ENCODE results near the gene CCZ1. TPM values are rescaled to one million over a fixed set of nuclear protein-coding genes. Genes with fewer than 3 reads are reported as not detected.
"Not testable (repeated sequence)": the region's sequence is repeated elsewhere in the genome, so short reads cannot be mapped to it uniquely, and the experiment has no call there.

Gene CCZ1
- polyA plus RNA-seq, 1 donor, result 56.4 TPM

GRCh38 chr7:5903002-5903401, 4.5 kb downstream of the CCZ1 start:
- H3K27me3 ChIP-seq (ENCODE audit: control insufficient read depth, insufficient read depth, low read length); H3K27ac ChIP-seq (ENCODE audit: low read length); H3K4me1 ChIP-seq (ENCODE audit: control insufficient read depth, insufficient read depth, low read length); H3K9me3 ChIP-seq (ENCODE audit: control insufficient read depth, low read depth, low read length); DNase-seq; H3K36me3 ChIP-seq (ENCODE audit: control insufficient read depth, insufficient read depth, low read length); H3K4me3 ChIP-seq (ENCODE audit: low read length): not testable (repeated sequence)
- WGBS (ENCODE audit: insufficient coverage, low lambda C conversion rate), result no CpG with 5 or more reads among the region's 6 CpGs

GRCh38 chr7:5904726-5905125, 6.2 kb downstream of the CCZ1 start:
- not testable (repeated sequence) for H3K27me3 ChIP-seq (ENCODE audit: control insufficient read depth, insufficient read depth, low read length); H3K9me3 ChIP-seq (ENCODE audit: control insufficient read depth, low read depth, low read length); H3K27ac ChIP-seq (ENCODE audit: low read length); H3K4me3 ChIP-seq (ENCODE audit: low read length); H3K36me3 ChIP-seq (ENCODE audit: control insufficient read depth, insufficient read depth, low read length); H3K4me1 ChIP-seq (ENCODE audit: control insufficient read depth, insufficient read depth, low read length)
- WGBS (ENCODE audit: insufficient coverage, low lambda C conversion rate), result 92% methylated on average over 2 of the region's 5 CpGs
- peak in 1 of 2 donors; percentile 5 for DNase-seq

GRCh38 chr7:5908835-5909234, 10.3 kb downstream of the CCZ1 start:
- not testable (repeated sequence) for H3K27ac ChIP-seq (ENCODE audit: low read length); H3K4me3 ChIP-seq (ENCODE audit: low read length); H3K36me3 ChIP-seq (ENCODE audit: control insufficient read depth, insufficient read depth, low read length); H3K4me1 ChIP-seq (ENCODE audit: control insufficient read depth, insufficient read depth, low read length); H3K27me3 ChIP-seq (ENCODE audit: control insufficient read depth, insufficient read depth, low read length); DNase-seq; H3K9me3 ChIP-seq (ENCODE audit: control insufficient read depth, low read depth, low read length)
- 86% methylated on average over 3 of the region's 6 CpGs for WGBS (ENCODE audit: insufficient coverage, low lambda C conversion rate)

- WGBS (ENCODE audit: insufficient coverage, low lambda C conversion rate), result no CpG with 5 or more reads among the region's 6 CpGs
- not testable (repeated sequence) for H3K27me3 ChIP-seq (ENCODE audit: control insufficient read depth, insufficient read depth, low read length); H3K27ac ChIP-seq (ENCODE audit: low read length); H3K36me3 ChIP-seq (ENCODE audit: control insufficient read depth, insufficient read depth, low read length); DNase-seq; H3K4me3 ChIP-seq (ENCODE audit: low read length); H3K4me1 ChIP-seq (ENCODE audit: control insufficient read depth, insufficient read depth, low read length); H3K9me3 ChIP-seq (ENCODE audit: control insufficient read depth, low read depth, low read length)
Measured at GRCh38 chr7:5916529-5916928, 18.0 kb downstream of the CCZ1 start.

GRCh38 chr7:5924180-5924579, 25.6 kb downstream of the CCZ1 start:
- H3K36me3 ChIP-seq (ENCODE audit: control insufficient read depth, insufficient read depth, low read length); H3K4me1 ChIP-seq (ENCODE audit: control insufficient read depth, insufficient read depth, low read length); H3K27ac ChIP-seq (ENCODE audit: low read length); H3K4me3 ChIP-seq (ENCODE audit: low read length); H3K9me3 ChIP-seq (ENCODE audit: control insufficient read depth, low read depth, low read length); DNase-seq; H3K27me3 ChIP-seq (ENCODE audit: control insufficient read depth, insufficient read depth, low read length): not testable (repeated sequence)
- no CpG with 5 or more reads among the region's 2 CpGs for WGBS (ENCODE audit: insufficient coverage, low lambda C conversion rate)

- DNase-seq; H3K9me3 ChIP-seq (ENCODE audit: control insufficient read depth, low read depth, low read length); H3K27me3 ChIP-seq (ENCODE audit: control insufficient read depth, insufficient read depth, low read length); H3K4me1 ChIP-seq (ENCODE audit: control insufficient read depth, insufficient read depth, low read length); H3K36me3 ChIP-seq (ENCODE audit: control insufficient read depth, insufficient read depth, low read length); H3K27ac ChIP-seq (ENCODE audit: low read length); H3K4me3 ChIP-seq (ENCODE audit: low read length): not testable (repeated sequence)
- WGBS (ENCODE audit: insufficient coverage, low lambda C conversion rate), result no CpG with 5 or more reads among the region's 12 CpGs
Measured at GRCh38 chr7:5924630-5925029, 26.1 kb downstream of the CCZ1 start.

- no CpG with 5 or more reads among the region's 13 CpGs for WGBS (ENCODE audit: insufficient coverage, low lambda C conversion rate)
- H3K27me3 ChIP-seq (ENCODE audit: control insufficient read depth, insufficient read depth, low read length); H3K36me3 ChIP-seq (ENCODE audit: control insufficient read depth, insufficient read depth, low read length); DNase-seq; H3K27ac ChIP-seq (ENCODE audit: low read length); H3K4me3 ChIP-seq (ENCODE audit: low read length); H3K9me3 ChIP-seq (ENCODE audit: control insufficient read depth, low read depth, low read length); H3K4me1 ChIP-seq (ENCODE audit: control insufficient read depth, insufficient read depth, low read length): not testable (repeated sequence)
Measured at GRCh38 chr7:5926263-5926870, 27.8 kb downstream of the CCZ1 start.

GRCh38 chr7:5930290-5930689, 31.8 kb downstream of the CCZ1 start:
- not testable (repeated sequence) for H3K36me3 ChIP-seq (ENCODE audit: control insufficient read depth, insufficient read depth, low read length); H3K27me3 ChIP-seq (ENCODE audit: control insufficient read depth, insufficient read depth, low read length); H3K4me1 ChIP-seq (ENCODE audit: control insufficient read depth, insufficient read depth, low read length); H3K9me3 ChIP-seq (ENCODE audit: control insufficient read depth, low read depth, low read length); DNase-seq; H3K4me3 ChIP-seq (ENCODE audit: low read length); H3K27ac ChIP-seq (ENCODE audit: low read length)
- no CpG with 5 or more reads among the region's 10 CpGs for WGBS (ENCODE audit: insufficient coverage, low lambda C conversion rate)

- DNase-seq; H3K4me3 ChIP-seq (ENCODE audit: low read length); H3K27me3 ChIP-seq (ENCODE audit: control insufficient read depth, insufficient read depth, low read length); H3K36me3 ChIP-seq (ENCODE audit: control insufficient read depth, insufficient read depth, low read length); H3K9me3 ChIP-seq (ENCODE audit: control insufficient read depth, low read depth, low read length); H3K4me1 ChIP-seq (ENCODE audit: control insufficient read depth, insufficient read depth, low read length); H3K27ac ChIP-seq (ENCODE audit: low read length): not testable (repeated sequence)
- no CpG with 5 or more reads among the region's 14 CpGs for WGBS (ENCODE audit: insufficient coverage, low lambda C conversion rate)
Measured at GRCh38 chr7:5931250-5931649, 32.7 kb downstream of the CCZ1 start.

- peak in 1 of 2 donors; percentile 0 for DNase-seq
- not testable (repeated sequence) for H3K36me3 ChIP-seq (ENCODE audit: control insufficient read depth, insufficient read depth, low read length); H3K4me3 ChIP-seq (ENCODE audit: low read length); H3K27me3 ChIP-seq (ENCODE audit: control insufficient read depth, insufficient read depth, low read length); H3K9me3 ChIP-seq (ENCODE audit: control insufficient read depth, low read depth, low read length); H3K4me1 ChIP-seq (ENCODE audit: control insufficient read depth, insufficient read depth, low read length); H3K27ac ChIP-seq (ENCODE audit: low read length)
- WGBS (ENCODE audit: insufficient coverage, low lambda C conversion rate), result no CpG with 5 or more reads among the region's 13 CpGs
Measured at GRCh38 chr7:5931905-5932644, 33.5 kb downstream of the CCZ1 start.

- H3K36me3 ChIP-seq (ENCODE audit: control insufficient read depth, insufficient read depth, low read length); DNase-seq; H3K4me3 ChIP-seq (ENCODE audit: low read length); H3K4me1 ChIP-seq (ENCODE audit: control insufficient read depth, insufficient read depth, low read length); H3K9me3 ChIP-seq (ENCODE audit: control insufficient read depth, low read depth, low read length); H3K27ac ChIP-seq (ENCODE audit: low read length); H3K27me3 ChIP-seq (ENCODE audit: control insufficient read depth, insufficient read depth, low read length): not testable (repeated sequence)
- no CpG with 5 or more reads among the region's 17 CpGs for WGBS (ENCODE audit: insufficient coverage, low lambda C conversion rate)
Measured at GRCh38 chr7:5934945-5935450, 36.5 kb downstream of the CCZ1 start.
